Measurements from ENCODE around the gene SLC4A4. TPM values are rescaled to one million over a fixed set of nuclear protein-coding genes. Genes with fewer than 3 reads are reported as not detected.

Gene SLC4A4
- total and polyA plus RNA-seq, 4 donors, result 3.0 to 36.7 (median 8.2) TPM

DNA sequence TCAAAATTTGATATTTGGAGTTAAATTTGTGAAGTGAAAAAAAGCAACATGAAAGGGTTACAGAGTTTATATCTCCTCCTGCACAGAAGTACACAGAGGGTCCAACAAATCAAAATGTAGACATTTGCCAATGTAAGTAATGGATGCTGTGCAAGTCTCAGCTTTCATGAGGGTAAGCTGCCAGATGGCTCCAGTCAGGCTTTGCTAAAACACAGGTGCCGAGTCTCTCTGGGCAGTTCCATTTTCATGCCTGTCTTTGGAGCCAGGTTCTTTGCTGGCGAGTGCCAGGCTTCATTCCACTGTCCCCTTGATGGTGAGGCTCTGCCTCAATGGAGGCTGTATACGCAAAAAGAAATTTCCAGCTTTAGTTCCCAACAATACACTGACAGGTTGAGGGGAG is 27.9 kb downstream of the SLC4A4 start:
- 95% methylated on average over 3 of the region's 3 CpGs for WGBS
- no peak for DNase-seq (ENCODE audit: low spot score)
- no peaks in the 10 kb centered on the region for H3K9me3 ChIP-seq (ENCODE audit: control insufficient read depth in 4 of 4, low read length in 3 of 4)
- H3K36me3 ChIP-seq (ENCODE audit: control insufficient read depth in 4 of 4, insufficient read depth in 3 of 4, low read depth in 1 of 4, low read length in 3 of 4), result no peaks in the 10 kb centered on the region
- H3K4me3 ChIP-seq (ENCODE audit: low read depth in 1 of 3, low read length in 3 of 3), result no peak overlapping the region
- no peak overlapping the region for H3K27ac ChIP-seq (ENCODE audit: low read depth in 1 of 2, low read length in 2 of 2)
- H3K9ac ChIP-seq (ENCODE audit: low read depth in 1 of 2, low read length in 2 of 2), result no peak overlapping the region
- TF ChIP-seq, protein P1, sequence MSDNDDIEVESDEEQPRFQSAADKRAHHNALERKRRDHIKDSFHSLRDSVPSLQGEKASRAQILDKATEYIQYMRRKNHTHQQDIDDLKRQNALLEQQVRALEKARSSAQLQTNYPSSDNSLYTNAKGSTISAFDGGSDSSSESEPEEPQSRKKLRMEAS (IDR thresholded peaks at IDR 0.05), result no peak
- TF ChIP-seq RXRA (IDR thresholded peaks at IDR 0.05) (no peak), SP1 (IDR thresholded peaks at IDR 0.05) (no peak), TAF1 (conservative IDR thresholded peaks at IDR 0.05) (no peak), RAD21 (IDR thresholded peaks at IDR 0.05) (no peak), GABPA (IDR thresholded peaks at IDR 0.05 in 1 of 2, conservative IDR thresholded peaks at IDR 0.05 in 1 of 2) (no peak)
- TF ChIP-seq, protein P2, sequence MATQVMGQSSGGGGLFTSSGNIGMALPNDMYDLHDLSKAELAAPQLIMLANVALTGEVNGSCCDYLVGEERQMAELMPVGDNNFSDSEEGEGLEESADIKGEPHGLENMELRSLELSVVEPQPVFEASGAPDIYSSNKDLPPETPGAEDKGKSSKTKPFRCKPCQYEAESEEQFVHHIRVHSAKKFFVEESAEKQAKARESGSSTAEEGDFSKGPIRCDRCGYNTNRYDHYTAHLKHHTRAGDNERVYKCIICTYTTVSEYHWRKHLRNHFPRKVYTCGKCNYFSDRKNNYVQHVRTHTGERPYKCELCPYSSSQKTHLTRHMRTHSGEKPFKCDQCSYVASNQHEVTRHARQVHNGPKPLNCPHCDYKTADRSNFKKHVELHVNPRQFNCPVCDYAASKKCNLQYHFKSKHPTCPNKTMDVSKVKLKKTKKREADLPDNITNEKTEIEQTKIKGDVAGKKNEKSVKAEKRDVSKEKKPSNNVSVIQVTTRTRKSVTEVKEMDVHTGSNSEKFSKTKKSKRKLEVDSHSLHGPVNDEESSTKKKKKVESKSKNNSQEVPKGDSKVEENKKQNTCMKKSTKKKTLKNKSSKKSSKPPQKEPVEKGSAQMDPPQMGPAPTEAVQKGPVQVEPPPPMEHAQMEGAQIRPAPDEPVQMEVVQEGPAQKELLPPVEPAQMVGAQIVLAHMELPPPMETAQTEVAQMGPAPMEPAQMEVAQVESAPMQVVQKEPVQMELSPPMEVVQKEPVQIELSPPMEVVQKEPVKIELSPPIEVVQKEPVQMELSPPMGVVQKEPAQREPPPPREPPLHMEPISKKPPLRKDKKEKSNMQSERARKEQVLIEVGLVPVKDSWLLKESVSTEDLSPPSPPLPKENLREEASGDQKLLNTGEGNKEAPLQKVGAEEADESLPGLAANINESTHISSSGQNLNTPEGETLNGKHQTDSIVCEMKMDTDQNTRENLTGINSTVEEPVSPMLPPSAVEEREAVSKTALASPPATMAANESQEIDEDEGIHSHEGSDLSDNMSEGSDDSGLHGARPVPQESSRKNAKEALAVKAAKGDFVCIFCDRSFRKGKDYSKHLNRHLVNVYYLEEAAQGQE (IDR thresholded peaks at IDR 0.05), result no peak
- TF ChIP-seq, protein P3, sequence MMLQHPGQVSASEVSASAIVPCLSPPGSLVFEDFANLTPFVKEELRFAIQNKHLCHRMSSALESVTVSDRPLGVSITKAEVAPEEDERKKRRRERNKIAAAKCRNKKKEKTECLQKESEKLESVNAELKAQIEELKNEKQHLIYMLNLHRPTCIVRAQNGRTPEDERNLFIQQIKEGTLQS (IDR thresholded peaks at IDR 0.05), result no peak
- no peaks in the 10 kb centered on the region for H3K27me3 ChIP-seq (ENCODE audit: control insufficient read depth in 4 of 4, insufficient read depth in 4 of 4, low read length in 3 of 4)
- no peaks in the 10 kb centered on the region for H3K4me1 ChIP-seq (ENCODE audit: control insufficient read depth in 4 of 4, insufficient read depth in 4 of 4, low read length in 3 of 4)

DNA sequence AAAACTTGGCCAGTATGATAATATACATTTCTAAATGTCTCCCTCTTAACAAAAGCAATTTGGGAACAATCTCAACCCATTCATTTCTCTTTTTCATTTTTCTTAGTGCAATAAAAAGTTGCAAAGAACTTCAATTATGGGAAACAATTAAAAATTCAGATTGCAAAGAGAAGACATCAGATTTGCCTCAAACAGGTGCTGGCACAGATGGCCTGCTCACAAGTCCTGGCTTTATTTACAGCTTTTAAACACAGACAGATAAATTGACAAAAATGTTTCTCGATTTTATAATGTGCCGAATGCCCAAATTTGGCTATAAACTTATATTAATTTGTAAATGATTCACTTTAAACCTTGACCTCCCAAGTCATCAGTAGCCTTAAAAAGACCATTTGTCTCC is 28.7 kb downstream of the SLC4A4 start:
- no peaks in the 10 kb centered on the region for H3K36me3 ChIP-seq (ENCODE audit: control insufficient read depth in 4 of 4, insufficient read depth in 3 of 4, low read depth in 1 of 4, low read length in 3 of 4)
- 91% methylated on average over 2 of the region's 2 CpGs for WGBS
- H3K9ac ChIP-seq (ENCODE audit: low read depth in 1 of 2, low read length in 2 of 2), result no peak overlapping the region
- DNase-seq (ENCODE audit: low spot score), result no peak
- no peak overlapping the region for H3K4me3 ChIP-seq (ENCODE audit: low read depth in 1 of 3, low read length in 3 of 3)
- no peak overlapping the region for H3K27ac ChIP-seq (ENCODE audit: low read depth in 1 of 2, low read length in 2 of 2)
- no peaks in the 10 kb centered on the region for H3K9me3 ChIP-seq (ENCODE audit: control insufficient read depth in 4 of 4, low read length in 3 of 4)
- H3K4me1 ChIP-seq (ENCODE audit: control insufficient read depth in 4 of 4, insufficient read depth in 4 of 4, low read length in 3 of 4), result no peaks in the 10 kb centered on the region
- TF ChIP-seq HNF4G (IDR thresholded peaks at IDR 0.05) (no peak), NR2F2 (IDR thresholded peaks at IDR 0.05) (no peak), EGR1 (IDR thresholded peaks at IDR 0.05; ENCODE audit: low read depth in 2 of 2) (no peak), FOXA2 (IDR thresholded peaks at IDR 0.05) (no peak), YY1 (IDR thresholded peaks at IDR 0.05) (no peak), JUND (IDR thresholded peaks at IDR 0.05) (no peak), RAD21 (IDR thresholded peaks at IDR 0.05) (no peak), GABPA (IDR thresholded peaks at IDR 0.05 in 1 of 2, conservative IDR thresholded peaks at IDR 0.05 in 1 of 2) (no peak), FOXA1 (IDR thresholded peaks at IDR 0.05) (no peak), HNF4A (conservative IDR thresholded peaks at IDR 0.05) (no peak), SP1 (IDR thresholded peaks at IDR 0.05) (no peak), TAF1 (conservative IDR thresholded peaks at IDR 0.05) (no peak)
- TF ChIP-seq, protein P4, sequence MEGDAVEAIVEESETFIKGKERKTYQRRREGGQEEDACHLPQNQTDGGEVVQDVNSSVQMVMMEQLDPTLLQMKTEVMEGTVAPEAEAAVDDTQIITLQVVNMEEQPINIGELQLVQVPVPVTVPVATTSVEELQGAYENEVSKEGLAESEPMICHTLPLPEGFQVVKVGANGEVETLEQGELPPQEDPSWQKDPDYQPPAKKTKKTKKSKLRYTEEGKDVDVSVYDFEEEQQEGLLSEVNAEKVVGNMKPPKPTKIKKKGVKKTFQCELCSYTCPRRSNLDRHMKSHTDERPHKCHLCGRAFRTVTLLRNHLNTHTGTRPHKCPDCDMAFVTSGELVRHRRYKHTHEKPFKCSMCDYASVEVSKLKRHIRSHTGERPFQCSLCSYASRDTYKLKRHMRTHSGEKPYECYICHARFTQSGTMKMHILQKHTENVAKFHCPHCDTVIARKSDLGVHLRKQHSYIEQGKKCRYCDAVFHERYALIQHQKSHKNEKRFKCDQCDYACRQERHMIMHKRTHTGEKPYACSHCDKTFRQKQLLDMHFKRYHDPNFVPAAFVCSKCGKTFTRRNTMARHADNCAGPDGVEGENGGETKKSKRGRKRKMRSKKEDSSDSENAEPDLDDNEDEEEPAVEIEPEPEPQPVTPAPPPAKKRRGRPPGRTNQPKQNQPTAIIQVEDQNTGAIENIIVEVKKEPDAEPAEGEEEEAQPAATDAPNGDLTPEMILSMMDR (IDR thresholded peaks at IDR 0.05; ENCODE audit: low read depth, low read length, missing input control), result no peak
- TF ChIP-seq, protein P1 (IDR thresholded peaks at IDR 0.05), result no peak
- TF ChIP-seq, protein P2 (IDR thresholded peaks at IDR 0.05), result no peak
- H3K27me3 ChIP-seq (ENCODE audit: control insufficient read depth in 4 of 4, insufficient read depth in 4 of 4, low read length in 3 of 4), result no peaks in the 10 kb centered on the region

Data from liver (tissue), 9 donors.